ENCODE data around the gene ZNF662. TPM values are rescaled to one million over a fixed set of nuclear protein-coding genes. Genes with fewer than 3 reads are reported as not detected.

Gene ZNF662
- total RNA-seq, 4 donors from 2014 or later, result 12.7 to 34.4 (median 12.9) TPM

GRCh38 chr3:42904076-42904475 is 1.9 kb upstream of the ZNF662 start:
- TF ChIP-seq, protein P1, sequence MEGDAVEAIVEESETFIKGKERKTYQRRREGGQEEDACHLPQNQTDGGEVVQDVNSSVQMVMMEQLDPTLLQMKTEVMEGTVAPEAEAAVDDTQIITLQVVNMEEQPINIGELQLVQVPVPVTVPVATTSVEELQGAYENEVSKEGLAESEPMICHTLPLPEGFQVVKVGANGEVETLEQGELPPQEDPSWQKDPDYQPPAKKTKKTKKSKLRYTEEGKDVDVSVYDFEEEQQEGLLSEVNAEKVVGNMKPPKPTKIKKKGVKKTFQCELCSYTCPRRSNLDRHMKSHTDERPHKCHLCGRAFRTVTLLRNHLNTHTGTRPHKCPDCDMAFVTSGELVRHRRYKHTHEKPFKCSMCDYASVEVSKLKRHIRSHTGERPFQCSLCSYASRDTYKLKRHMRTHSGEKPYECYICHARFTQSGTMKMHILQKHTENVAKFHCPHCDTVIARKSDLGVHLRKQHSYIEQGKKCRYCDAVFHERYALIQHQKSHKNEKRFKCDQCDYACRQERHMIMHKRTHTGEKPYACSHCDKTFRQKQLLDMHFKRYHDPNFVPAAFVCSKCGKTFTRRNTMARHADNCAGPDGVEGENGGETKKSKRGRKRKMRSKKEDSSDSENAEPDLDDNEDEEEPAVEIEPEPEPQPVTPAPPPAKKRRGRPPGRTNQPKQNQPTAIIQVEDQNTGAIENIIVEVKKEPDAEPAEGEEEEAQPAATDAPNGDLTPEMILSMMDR (IDR thresholded peaks at IDR 0.05), result no peak
- no peak for TF ChIP-seq POLR2A (IDR thresholded peaks at IDR 0.05)
- no peak for TF ChIP-seq EP300 (IDR thresholded peaks at IDR 0.05)
- TF ChIP-seq POLR2AphosphoS5 (IDR thresholded peaks at IDR 0.05), result no peak
- DNase-seq (ENCODE audit: low spot score in 2 of 2), result no peak
- no peak overlapping the region for H3K27ac ChIP-seq
- H3K4me3 ChIP-seq, result no peak overlapping the region
- WGBS, result 78% methylated on average over 1 of the region's 1 CpG
- H3K9me3 ChIP-seq, result no peaks in the 10 kb centered on the region
- H3K4me1 ChIP-seq, result peaks cover 40% of the 10 kb centered on the region
- H3K36me3 ChIP-seq, result peaks cover 6% of the 10 kb centered on the region
- no peaks in the 10 kb centered on the region for H3K27me3 ChIP-seq

- WGBS, result 21% methylated on average over 6 of the region's 12 CpGs
- H3K4me1 ChIP-seq, result peaks cover 28% of the 10 kb centered on the region
- no peak for DNase-seq (ENCODE audit: low spot score in 2 of 2)
- peak overlapping the region; percentile 83 for H3K27ac ChIP-seq
- TF ChIP-seq EP300 (IDR thresholded peaks at IDR 0.05) (no peak), POLR2A (IDR thresholded peaks at IDR 0.05) (no peak), POLR2AphosphoS5 (IDR thresholded peaks at IDR 0.05) (no peak)
- TF ChIP-seq, protein P1 (IDR thresholded peaks at IDR 0.05), result no peak
- H3K27me3 ChIP-seq, result no peaks in the 10 kb centered on the region
- H3K36me3 ChIP-seq, result peaks cover 21% of the 10 kb centered on the region
- H3K4me3 ChIP-seq, result peak overlapping the region; percentile 80
- no peaks in the 10 kb centered on the region for H3K9me3 ChIP-seq
Measured at GRCh38 chr3:42905740-42906069, 237 bp upstream of the ZNF662 start.

DNA sequence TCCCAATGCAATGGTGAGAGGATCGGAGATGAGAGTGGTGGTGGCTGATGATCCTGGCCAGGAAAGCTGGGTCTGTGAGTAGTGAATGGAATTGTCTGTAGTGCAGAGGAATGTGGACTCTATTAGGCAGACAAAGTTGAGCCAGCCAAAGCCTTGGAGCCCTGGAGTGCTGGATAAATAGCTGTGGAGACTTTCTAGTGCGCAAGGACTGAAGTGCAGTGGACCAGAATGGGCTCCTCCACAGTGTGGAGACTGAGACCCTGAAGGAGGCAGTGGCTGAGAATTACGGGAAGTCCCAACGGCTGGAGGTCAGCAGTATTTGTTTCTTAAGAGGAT is 874 bp downstream of the ZNF662 start:
- no peaks in the 10 kb centered on the region for H3K27me3 ChIP-seq
- peak overlapping the region; percentile 80 for H3K4me3 ChIP-seq
- peaks cover 27% of the 10 kb centered on the region for H3K4me1 ChIP-seq
- peaks cover 4% of the 10 kb centered on the region for H3K9me3 ChIP-seq
- H3K27ac ChIP-seq, result no peak overlapping the region
- peaks cover 32% of the 10 kb centered on the region for H3K36me3 ChIP-seq
- 69% methylated on average over 4 of the region's 4 CpGs for WGBS
- TF ChIP-seq EP300 (IDR thresholded peaks at IDR 0.05) (no peak), POLR2AphosphoS5 (IDR thresholded peaks at IDR 0.05) (no peak), POLR2A (IDR thresholded peaks at IDR 0.05) (no peak)
- TF ChIP-seq, protein P1 (IDR thresholded peaks at IDR 0.05), result no peak
- DNase-seq (ENCODE audit: low spot score in 2 of 2), result no peak

DNA sequence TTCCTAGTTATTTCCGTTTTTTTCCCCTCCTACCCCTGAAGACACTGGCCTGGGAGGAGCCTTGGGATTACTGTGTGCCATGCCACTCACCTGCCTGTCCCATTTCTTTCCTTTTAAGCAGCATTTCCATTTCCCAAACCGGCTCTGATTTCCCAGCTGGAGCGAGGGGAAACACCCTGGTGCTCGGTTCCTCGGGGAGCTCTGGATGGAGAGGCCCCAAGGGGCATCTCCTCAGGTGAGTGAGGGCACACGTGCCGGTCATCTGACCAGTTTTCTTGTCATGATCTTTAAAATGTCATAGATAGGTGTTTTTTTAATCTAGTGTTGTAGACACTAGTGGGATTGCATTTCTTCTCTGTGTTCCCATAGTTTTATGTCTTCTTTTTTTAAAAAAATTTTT is 2.7 kb downstream of the ZNF662 start:
- peaks cover 6% of the 10 kb centered on the region for H3K9me3 ChIP-seq
- no peak overlapping the region for H3K27ac ChIP-seq
- H3K36me3 ChIP-seq, result peaks cover 43% of the 10 kb centered on the region
- no peaks in the 10 kb centered on the region for H3K27me3 ChIP-seq
- no peak overlapping the region for H3K4me3 ChIP-seq
- TF ChIP-seq EP300 (IDR thresholded peaks at IDR 0.05), result no peak
- TF ChIP-seq, protein P1 (IDR thresholded peaks at IDR 0.05), result no peak
- TF ChIP-seq POLR2AphosphoS5 (IDR thresholded peaks at IDR 0.05), result no peak
- TF ChIP-seq POLR2A (IDR thresholded peaks at IDR 0.05), result no peak
- peaks cover 22% of the 10 kb centered on the region for H3K4me1 ChIP-seq
- no peak for DNase-seq (ENCODE audit: low spot score in 2 of 2)
- 94% methylated on average over 7 of the region's 7 CpGs for whole genome bisulfite sequencing

DNA sequence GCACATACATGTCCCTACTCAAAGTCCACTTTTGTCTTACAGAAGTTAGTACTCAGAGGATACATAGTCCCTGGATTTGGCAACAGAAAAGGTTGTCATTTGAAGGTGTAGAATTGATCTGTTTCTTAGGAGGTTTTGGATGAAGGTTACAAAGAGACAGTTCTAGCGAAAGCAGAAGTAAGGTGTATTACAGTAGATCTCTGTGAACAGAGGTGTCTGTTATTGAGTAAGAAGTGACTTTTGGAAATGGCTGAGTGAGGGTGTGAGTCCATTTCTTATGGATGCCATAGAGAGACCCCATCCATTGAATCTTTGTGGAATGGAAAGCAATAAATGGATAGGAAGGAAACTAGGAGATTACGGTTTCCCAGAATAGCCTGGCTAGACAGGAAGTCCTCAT is 5.6 kb downstream of the ZNF662 start:
- no peak for DNase-seq (ENCODE audit: low spot score in 2 of 2)
- no peak overlapping the region for H3K27ac ChIP-seq
- TF ChIP-seq POLR2AphosphoS5 (IDR thresholded peaks at IDR 0.05) (no peak), EP300 (IDR thresholded peaks at IDR 0.05) (no peak), POLR2A (IDR thresholded peaks at IDR 0.05) (no peak)
- TF ChIP-seq, protein P1 (IDR thresholded peaks at IDR 0.05), result no peak
- H3K9me3 ChIP-seq, result peaks cover 28% of the 10 kb centered on the region
- no peak overlapping the region for H3K4me3 ChIP-seq
- 92% methylated on average over 2 of the region's 2 CpGs for WGBS
- no peaks in the 10 kb centered on the region for H3K27me3 ChIP-seq
- peaks cover 61% of the 10 kb centered on the region for H3K36me3 ChIP-seq
- H3K4me1 ChIP-seq, result peaks cover 10% of the 10 kb centered on the region
